Omental fat pad (tissue), 4 donors: ENCODE data around the gene MEGF11. TPM values are rescaled to one million over a fixed set of nuclear protein-coding genes. Genes with fewer than 3 reads are reported as not detected.

Source experiments
- ATAC-seq: fragments of 150-250 bp; one replicate; pipeline ENCODE4 v1.9.1; 2016; ENCODE audit warnings: mild to moderate bottlenecking, moderate library complexity; ENCODE audit not compliant: low FRiP score
- DNase-seq: peaks from one replicate; pipeline ENCODE4 v3.0.0-alpha.2; 2019; ENCODE audit warnings: low spot score
- CTCF ChIP-seq, 3 donors: fragments of 450-650 bp; IDR thresholded peaks; one replicate each; pipeline ENCODE4 v1.5.1; 2016 to 2017; ENCODE audit warnings: antibody characterized with exemption in 3 of 3, mild to moderate bottlenecking in 3 of 3, moderate library complexity in 2 of 3
- total RNA-seq, 4 donors: library from RNA; depleted of rRNA; stranded (reverse); fragments of >200 nt; gene quantifications; one replicate each; pipeline ENCODE4 v1.1.0, GENCODE V29; 2016

The MEGF11 gene
- total RNA-seq, 4 donors from 2014 or later, result 0.47 TPM; not detected in 3

- ATAC-seq, result no peak
- no peak for DNase-seq
- no peak for TF ChIP-seq CTCF (IDR thresholded peaks at IDR 0.05)
Measured at GRCh38 chr15:66170716-66171115, 82.8 kb downstream of the MEGF11 start.

GRCh38 chr15:66170042-66170441 is 83.5 kb downstream of the MEGF11 start:
- ATAC-seq, result no peak
- no peak for DNase-seq
- TF ChIP-seq CTCF (IDR thresholded peaks at IDR 0.05), result no peak

GRCh38 chr15:66169625-66170024 is 83.9 kb downstream of the MEGF11 start:
- ATAC-seq, result no peak
- DNase-seq, result no peak
- TF ChIP-seq CTCF (IDR thresholded peaks at IDR 0.05), result no peak

GRCh38 chr15:66169023-66169422 is 84.5 kb downstream of the MEGF11 start:
- no peak for TF ChIP-seq CTCF (IDR thresholded peaks at IDR 0.05)
- DNase-seq (no peak), ATAC-seq (no peak)

GRCh38 chr15:66167854-66168253 is 85.7 kb downstream of the MEGF11 start:
- no peak for TF ChIP-seq CTCF (IDR thresholded peaks at IDR 0.05)
- ATAC-seq, result no peak
- DNase-seq, result no peak

- DNase-seq, result no peak
- ATAC-seq, result no peak
- TF ChIP-seq CTCF (IDR thresholded peaks at IDR 0.05), result no peak
Measured at GRCh38 chr15:66165856-66166255, 87.7 kb downstream of the MEGF11 start.

GRCh38 chr15:66164788-66165187 is 88.8 kb downstream of the MEGF11 start:
- TF ChIP-seq CTCF (IDR thresholded peaks at IDR 0.05), result no peak
- no peak for ATAC-seq
- no peak for DNase-seq
